GM21619 (cell line): ENCODE measurements around the gene TAGAP.

ENCODE experiments used
- ATAC-seq: cut with Tn5 transposase; IDR thresholded peaks from one replicate; pipeline ENCODE4 v1.9.1; 2021; ENCODE audit not compliant: unreplicated experiment

TAGAP gene

DNA sequence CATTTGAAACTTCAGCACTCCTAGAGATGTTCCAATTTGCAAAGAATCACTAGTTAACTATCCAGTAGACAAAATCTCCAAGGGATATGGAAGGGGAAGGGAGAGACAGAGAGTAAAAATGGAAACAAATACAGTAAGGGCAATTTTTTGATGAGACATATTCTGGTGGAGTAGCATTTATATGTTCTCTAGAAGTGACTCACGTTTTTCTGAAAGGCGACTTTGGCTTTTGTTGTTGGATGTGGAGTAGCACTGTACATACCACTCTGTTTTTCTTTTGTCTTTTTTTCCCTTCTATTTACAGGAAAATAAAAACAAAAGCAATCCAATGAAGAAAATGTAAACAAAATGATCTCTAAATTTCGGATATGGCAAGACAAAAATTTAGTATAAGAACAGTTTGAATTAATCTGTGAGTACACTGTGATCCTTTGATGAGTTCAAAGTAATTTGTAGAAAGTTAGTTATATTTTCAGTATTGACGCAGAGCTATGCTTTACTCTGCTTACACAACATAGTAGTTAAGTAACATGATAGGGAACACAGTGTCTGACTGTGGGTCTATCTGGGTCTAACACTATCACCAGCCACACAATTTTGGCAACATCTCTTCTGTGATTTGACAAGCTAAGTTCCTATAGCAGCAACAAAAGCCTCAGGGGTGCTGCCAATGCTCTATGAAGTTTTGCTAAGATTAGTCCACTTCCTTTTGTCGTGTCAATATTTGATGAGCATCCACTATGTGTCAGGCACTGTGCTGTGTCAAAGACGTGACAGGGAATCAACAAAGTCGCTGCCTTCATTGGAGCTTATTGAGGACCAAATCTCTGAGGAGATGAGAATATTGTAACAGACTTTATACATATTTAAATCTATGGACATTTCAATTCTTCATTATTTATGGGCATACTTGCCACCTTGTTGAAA, 27.3 kb upstream of the TAGAP start:
- no peak for ATAC-seq

- ATAC-seq = no peak
Observed at GRCh38 chr6:159068904-159069578, 24.2 kb upstream of the TAGAP start.

- ATAC-seq = no peak
Observed at GRCh38 chr6:159067334-159067733, 22.5 kb upstream of the TAGAP start.

DNA sequence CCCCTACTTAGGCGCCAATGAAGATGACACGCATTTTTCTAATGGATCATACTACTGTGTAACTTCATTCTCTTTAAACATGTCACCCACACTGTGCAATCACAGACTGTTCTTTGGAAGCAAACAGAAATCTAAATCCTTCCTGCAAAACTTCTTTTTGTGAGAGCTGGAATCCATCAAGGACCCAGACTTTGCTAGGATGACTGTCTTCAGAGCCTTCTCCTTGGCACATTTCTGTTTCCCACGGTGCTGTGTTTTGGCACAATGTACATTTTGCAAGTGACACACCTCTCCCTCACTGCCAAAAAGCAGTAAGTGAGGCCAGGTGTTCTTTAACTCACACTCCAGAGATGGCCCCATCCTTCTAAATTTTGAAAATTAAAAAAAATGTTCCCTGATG, 21.7 kb upstream of the TAGAP start:
- no peak for ATAC-seq

DNA sequence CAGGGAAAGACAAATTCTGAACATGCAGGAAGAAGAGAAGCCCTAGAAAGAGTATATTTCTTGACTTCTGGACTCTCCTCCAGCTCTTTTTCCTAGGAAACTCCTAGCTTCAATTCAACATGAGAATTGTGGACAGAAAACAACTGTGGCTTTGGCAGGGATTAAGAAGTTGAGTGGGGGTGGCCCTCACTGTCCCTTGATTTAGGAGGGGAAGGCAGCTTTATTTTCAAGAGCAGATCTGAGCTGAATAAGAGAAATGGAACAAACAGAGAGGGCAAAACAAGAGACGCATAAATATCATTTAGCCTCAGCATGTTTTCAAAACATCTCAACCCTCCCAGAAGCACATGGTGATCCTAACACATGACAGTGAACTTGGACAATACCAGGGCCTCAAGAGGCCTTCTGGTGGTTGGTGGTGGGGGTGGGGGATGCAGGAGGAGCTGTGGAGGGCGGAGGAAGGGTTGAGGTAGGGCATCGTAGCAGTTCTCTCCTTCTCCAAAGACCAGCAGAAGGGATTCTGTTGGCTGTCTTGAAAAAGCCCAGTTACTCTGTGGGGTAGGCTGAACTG, 21.1 kb upstream of the TAGAP start:
- ATAC-seq = no peak

- no peak for ATAC-seq
Observed at GRCh38 chr6:159065091-159065490, 20.3 kb upstream of the TAGAP start.

- no peak for ATAC-seq
Observed at GRCh38 chr6:159064477-159064876, 19.7 kb upstream of the TAGAP start.

DNA sequence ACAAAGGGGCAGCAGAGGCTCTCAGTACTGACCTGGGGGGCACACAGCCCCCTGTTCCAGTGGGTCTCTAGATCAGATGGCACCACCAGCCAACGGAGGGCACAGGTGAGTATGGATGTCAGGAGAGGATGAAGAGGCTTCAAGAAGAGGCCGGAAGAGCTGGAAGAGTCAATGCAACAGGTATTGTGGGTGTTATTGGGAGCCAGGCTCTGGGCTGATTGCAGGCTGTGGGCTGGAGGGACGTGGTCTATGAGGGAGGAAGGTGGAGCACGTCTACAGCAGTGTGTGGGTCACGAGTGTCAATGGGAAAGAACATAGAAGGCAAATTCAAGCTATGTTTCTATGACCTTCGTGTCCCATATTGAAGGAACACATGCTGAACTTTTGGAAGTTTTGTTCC, 18.8 kb upstream of the TAGAP start:
- no peak for ATAC-seq

DNA sequence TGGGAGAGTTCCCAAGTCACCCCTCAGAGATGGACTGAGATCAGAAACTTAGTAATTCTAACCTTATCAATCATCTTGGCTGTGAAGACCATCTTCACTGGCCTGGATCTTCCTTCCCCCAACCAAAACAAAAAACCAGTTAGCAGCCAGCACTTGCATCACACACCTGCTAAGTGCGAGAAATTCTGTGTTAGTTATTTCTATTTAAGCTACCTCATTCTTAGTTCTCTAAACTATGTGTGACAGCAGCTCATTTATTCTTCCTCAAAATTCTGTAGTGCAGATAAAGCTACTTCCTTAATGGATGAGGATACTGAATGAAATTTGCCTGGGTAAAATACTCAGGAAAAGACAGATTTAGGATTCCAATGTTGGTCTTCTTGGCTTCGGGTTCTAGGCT, 18.2 kb upstream of the TAGAP start:
- peak; percentile 3 for ATAC-seq

DNA sequence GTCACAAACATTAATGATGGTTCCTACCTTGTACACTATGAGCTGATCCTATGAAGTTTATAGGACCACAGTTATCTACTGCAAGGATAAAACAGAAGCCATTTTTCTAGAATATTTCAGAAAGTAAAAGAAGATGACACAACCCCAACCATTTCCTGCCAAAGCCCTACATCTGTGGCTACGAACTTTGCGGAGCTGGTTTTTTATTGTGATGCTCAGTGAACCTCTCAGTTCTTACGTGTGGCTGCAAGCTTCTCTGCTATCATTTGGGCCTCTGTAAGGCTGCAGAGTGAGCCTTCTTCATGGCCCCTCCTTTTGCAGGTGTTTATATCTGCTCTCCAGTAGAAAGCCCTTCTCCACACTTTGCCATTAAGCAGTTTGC, 17.8 kb upstream of the TAGAP start:
- peak; percentile 72 for ATAC-seq

DNA sequence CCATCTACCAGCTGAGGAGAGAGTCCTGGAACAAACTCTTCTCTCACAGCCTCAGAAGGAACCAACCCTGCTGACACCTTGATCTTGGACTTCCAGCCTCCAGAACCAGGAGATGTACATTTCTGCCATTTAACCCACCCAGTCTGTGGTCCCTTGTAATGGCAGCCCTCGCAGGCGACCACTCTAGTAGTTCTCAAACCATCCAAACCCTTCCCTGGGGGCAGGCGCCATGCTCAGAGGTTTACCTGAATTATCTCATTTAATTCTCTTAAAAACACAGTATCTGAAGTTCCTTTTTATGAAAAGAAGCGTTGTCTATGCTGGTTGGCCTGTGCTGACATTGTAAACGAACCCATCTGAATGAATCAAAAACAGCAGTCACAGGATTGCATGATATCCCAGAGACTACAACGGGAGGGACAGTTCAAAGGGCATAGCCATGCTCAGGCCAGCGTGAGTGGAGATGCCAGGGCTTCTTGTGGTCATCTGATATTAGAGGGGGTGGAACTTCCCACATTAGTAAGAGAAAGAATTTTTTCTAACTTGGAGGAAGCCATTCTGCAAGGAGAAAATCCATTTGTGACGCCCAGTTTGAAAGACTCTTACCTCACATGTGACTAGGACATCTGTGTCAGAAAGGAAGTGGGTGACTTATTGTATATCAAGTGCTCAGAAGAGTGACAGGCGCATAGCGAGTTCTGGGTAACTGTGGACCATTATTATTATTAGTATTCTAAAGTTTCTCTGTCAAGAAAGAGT, 17.2 kb upstream of the TAGAP start:
- ATAC-seq = peak; percentile 49

DNA sequence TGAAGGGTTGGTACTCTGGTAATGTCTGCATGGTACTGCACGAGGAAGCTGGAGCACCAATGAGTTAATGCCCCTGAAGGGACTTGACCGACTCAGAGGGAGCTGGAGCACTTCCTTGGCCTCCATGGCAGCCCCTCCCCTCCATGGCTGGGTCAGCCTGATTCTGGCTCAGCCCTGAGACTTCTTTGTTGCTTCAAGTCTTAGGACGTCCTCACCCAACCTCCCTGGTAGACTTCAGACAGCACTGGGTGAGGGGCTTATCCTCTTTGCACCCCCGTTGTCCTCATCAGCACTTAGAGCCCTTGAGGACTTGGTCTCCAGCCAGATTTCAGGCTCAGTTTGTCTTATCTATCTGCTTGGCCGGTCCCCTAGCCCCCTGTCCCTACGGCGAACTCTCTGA, 16.4 kb upstream of the TAGAP start:
- no peak for ATAC-seq

DNA sequence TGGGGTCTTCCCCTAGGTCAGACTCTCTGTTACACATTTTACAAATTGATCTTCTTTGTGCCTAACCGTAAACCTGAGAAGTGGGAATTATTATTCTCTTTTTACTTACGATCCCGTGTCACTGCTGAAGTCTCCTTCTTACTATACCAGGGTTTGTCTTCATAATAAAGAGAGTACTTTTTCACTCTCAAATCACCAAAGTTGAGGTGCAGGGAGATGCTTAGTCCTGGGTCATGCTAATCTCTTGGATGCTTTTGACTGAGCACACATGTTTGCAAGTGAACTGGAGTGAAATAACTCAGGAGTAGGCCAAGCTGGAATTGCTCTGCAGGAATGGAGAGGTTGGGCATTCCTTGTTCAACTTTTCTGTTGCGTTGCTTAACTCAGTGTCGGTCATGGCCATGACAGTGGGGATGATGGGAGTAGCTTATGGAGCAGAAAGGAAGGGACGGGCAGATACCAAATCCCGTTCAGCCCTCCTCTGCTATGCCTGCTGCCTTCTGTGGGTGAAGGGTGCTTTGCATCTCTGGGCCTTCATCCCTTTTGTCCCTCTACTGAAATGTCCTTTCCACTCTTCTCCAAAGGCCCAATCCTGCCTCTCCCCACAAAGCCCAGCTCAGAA, 15.2 kb upstream of the TAGAP start:
- ATAC-seq = no peak

- no peak for ATAC-seq
Observed at GRCh38 chr6:159059141-159059540, 14.3 kb upstream of the TAGAP start.

GRCh38 chr6:159056899-159057298, 12.1 kb upstream of the TAGAP start:
- ATAC-seq = no peak

DNA sequence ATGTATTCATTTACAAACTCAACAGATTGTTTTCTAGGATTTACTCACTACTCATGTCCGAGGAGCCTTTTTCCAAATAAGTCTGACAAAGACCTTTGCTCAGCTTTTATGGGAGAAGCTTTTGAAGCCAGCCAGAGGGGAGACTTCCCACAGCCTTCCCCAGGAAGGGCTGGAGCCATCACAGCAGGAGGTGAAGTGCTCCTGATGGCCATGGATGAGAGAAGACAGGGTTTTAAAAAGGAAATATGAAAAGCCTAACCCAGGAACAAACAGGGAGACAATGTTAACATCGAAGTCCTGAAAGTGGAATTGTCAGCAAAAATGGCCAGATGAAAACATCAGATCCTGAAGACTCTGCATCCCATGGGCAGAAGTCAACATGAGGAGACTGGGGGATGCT, 11.6 kb upstream of the TAGAP start:
- ATAC-seq = no peak

- ATAC-seq = no peak
Observed at GRCh38 chr6:159056003-159056402, 11.2 kb upstream of the TAGAP start.

- no peak for ATAC-seq
Observed at GRCh38 chr6:159053781-159054398, 9.1 kb upstream of the TAGAP start.

GRCh38 chr6:159052720-159053119, 7.9 kb upstream of the TAGAP start:
- no peak for ATAC-seq

DNA sequence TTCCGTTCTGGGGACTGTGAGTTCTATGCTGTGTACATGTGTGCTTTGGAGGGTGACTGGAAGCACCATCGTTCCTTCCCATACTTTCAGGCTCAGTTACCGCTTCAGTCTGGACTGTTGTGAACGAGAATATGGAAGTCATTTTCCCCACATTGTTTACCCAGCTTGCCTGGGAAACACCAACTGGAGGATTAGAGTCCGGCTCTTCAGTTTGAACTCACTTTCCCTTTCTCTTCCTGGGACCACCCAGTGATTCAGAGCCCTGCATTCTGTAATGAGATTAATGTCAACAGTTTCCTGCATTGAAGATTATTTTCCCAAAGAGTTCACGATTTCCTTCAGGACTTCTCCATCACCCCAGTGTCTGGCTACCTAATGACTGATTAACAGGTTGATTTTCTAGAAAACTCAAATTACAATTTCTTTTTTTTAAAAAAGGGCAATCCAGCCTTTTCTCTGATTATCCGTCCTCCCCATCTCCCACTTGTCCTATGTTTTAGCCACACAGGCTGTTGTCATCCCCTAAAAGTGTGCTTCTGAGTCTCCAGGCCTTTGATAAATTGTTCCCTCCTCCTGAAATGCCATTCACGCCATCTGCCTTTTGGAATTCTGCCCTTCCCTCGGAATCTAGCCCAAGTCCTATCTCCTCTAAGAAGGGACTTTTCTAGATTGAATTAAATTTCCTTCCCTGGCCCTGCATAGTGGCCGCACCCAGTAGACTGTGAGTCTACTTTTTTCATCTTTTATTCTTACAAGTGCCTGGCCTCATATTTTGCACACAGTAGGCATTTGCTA, 3.3 kb upstream of the TAGAP start:
- ATAC-seq = no peak
